ENCODE data around the gene C20orf204. TPM values are rescaled to one million over a fixed set of nuclear protein-coding genes. Genes with fewer than 3 reads are reported as not detected.

C20orf204 gene
- total and polyA plus RNA-seq, 2 of the 8 experiments (the other 6 are each of a cell fraction or from before 2014, with no cell fraction given): 0.39 to 0.52 TPM

DNA sequence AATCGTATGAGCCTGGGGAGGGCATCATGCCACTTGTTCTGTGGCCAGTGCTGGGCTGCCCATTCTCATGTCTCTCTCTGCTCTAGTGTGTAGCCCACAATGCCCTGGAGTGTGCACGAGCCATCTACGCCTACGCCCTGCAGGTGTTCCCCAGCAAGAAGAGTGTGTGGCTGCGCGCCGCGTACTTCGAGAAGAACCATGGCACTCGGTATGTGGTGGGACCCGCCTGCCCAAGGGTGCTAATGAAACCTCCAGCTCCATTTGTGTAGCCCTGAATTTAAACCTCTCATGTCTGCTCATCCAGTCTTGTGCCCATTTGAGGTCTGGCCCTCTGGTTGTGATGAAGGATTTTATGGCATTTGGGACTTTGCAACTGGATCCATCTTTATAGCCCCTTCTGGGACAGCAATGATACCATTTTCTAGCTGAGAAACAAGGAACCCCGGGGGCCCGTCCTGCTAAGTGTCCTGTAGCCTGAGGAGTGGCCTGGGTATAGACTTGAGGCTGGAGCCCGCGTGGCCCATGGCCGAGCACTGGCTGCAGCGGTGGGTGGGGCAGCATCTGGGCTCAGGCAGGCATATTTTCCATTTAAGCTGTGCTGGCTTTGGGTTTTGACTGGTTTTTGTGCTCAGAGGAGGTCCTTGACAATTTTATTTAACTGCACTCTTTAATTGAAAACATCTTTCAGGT lies 13.2 kb upstream of the C20orf204 start:
- peaks cover 22 to 52% (median 48%) of the 10 kb centered on the region in 4 experiments for H3K36me3 ChIP-seq (ENCODE audit: control insufficient read depth in 2 of 4, insufficient read depth in 4 of 4, low read length in 3 of 4)
- H4K8ac ChIP-seq (ENCODE audit: extremely low read depth, insufficient read depth, low read length): no peak overlapping the region; the same call in 1 of the 2 replicates
- no peak overlapping the region for H2BK12ac ChIP-seq (ENCODE audit: low read depth, low read length)
- no peak overlapping the region for H3K4me2 ChIP-seq (ENCODE audit: insufficient read depth in 1 of 2, low read depth in 2 of 2, low read length in 2 of 2)
- no peak overlapping the region for H4K5ac ChIP-seq (ENCODE audit: insufficient read length, low read depth, low read length)
- no peak overlapping the region for H3K14ac ChIP-seq (ENCODE audit: insufficient read length)
- 96% methylated on average over 17 of the region's 17 CpGs; no CpG with 5 or more reads in 1 of the 2 experiments for WGBS, 2 experiments (ENCODE audit: extremely low coverage in 1 of 2, insufficient coverage in 1 of 2, insufficient read length in 1 of 2, insufficient replicate concordance in 2 of 2, low coverage in 1 of 2, low lambda C conversion rate in 2 of 2, missing lambda C conversion rate in 1 of 2)
- peaks cover 10% of the 10 kb centered on the region for H3K79me1 ChIP-seq (ENCODE audit: low read depth, low read length)
- no peak overlapping the region for H4K91ac ChIP-seq (replicated peaks; ENCODE audit: insufficient read length, low read length)
- H2AK5ac ChIP-seq (ENCODE audit: low read depth, low read length): no peak overlapping the region
- H2BK120ac ChIP-seq (replicated peaks; ENCODE audit: low read depth, low read length): no peak overlapping the region
- no peaks in the 10 kb centered on the region for H3K4me1 ChIP-seq (replicated peaks in 1 of 4; ENCODE audit: control insufficient read depth in 3 of 4, insufficient read depth in 4 of 4, low read length in 3 of 4)
- H2AFZ ChIP-seq (ENCODE audit: low read length): no peak overlapping the region
- ChIA-PET POLR2A (ENCODE audit: partially characterized antibody) (interaction anchor here (1.5 kb wide), 1 partner anchor 10 kb away, joined by 5 read pairs; no protein-coding TSS in a partner anchor), CTCF (ENCODE audit: partially characterized antibody) (no interaction called here)
- TF ChIP-seq KDM5A (IDR thresholded peaks at IDR 0.05; ENCODE audit: low read length): no peak
- TF ChIP-seq BCL11A (IDR thresholded peaks at IDR 0.05; ENCODE audit: low read depth in 2 of 2, low read length in 2 of 2): no peak
- no peak for TF ChIP-seq GTF2F1 (IDR thresholded peaks at IDR 0.05; ENCODE audit: borderline replicate concordance, low read depth, low read length)
- no peak for TF ChIP-seq POLR2AphosphoS5 (IDR thresholded peaks at IDR 0.05; ENCODE audit: low read depth, low read length)
- TF ChIP-seq TCF12 (IDR thresholded peaks at IDR 0.05; ENCODE audit: low read depth, low read length): no peak
- no peak for TF ChIP-seq CHD2 (IDR thresholded peaks at IDR 0.05; ENCODE audit: low read length)
- no peak for TF ChIP-seq SIX5 (IDR thresholded peaks at IDR 0.05; ENCODE audit: low read depth, low read length)
- no peak for TF ChIP-seq CBX8 (IDR thresholded peaks at IDR 0.05; ENCODE audit: borderline replicate concordance, low read depth, low read length)
- no peak for TF ChIP-seq EZH2 (IDR thresholded peaks at IDR 0.05; ENCODE audit: low read depth, low read length, severe bottlenecking)
- H3K18ac ChIP-seq (ENCODE audit: extremely low read depth, low read length): no peak overlapping the region
- H3K56ac ChIP-seq (replicated peaks; ENCODE audit: insufficient read length, low read depth, low read length): no peak overlapping the region
- FAIRE-seq (no peak), DNase-seq (ENCODE audit: low read depth in 1 of 2, low spot score in 2 of 2) (no peak)
- H3K9me3 ChIP-seq (ENCODE audit: insufficient read depth in 2 of 2, low read depth in 1 of 2, low read length in 1 of 2): no peaks in the 10 kb centered on the region
- no peak overlapping the region for H2BK5ac ChIP-seq (ENCODE audit: low read depth, low read length)
- H3K4ac ChIP-seq (replicated peaks; ENCODE audit: insufficient read length, low read depth, low read length): no peak overlapping the region
- H2BK20ac ChIP-seq (ENCODE audit: low read length): no peak overlapping the region
- H3K27me3 ChIP-seq (replicated peaks in 1 of 4; ENCODE audit: control insufficient read depth in 3 of 4, extremely low read depth in 1 of 4, insufficient read depth in 3 of 4, low read length in 3 of 4): no peaks in the 10 kb centered on the region
- H2BK15ac ChIP-seq (ENCODE audit: low read length): no peak overlapping the region
- H3K4me3 ChIP-seq (ENCODE audit: extremely low read depth in 1 of 4, insufficient read depth in 2 of 4, low read depth in 3 of 4, low read length in 4 of 4): no peak overlapping the region
- no peak overlapping the region for H3K27ac ChIP-seq (ENCODE audit: low read depth, low read length)
- no peak overlapping the region for H3K23ac ChIP-seq (ENCODE audit: insufficient read length)
- no peak overlapping the region for H3K9ac ChIP-seq (replicated peaks in 1 of 4; ENCODE audit: extremely low read depth in 1 of 4, low read depth in 3 of 4, low read length in 3 of 4)
- peaks cover 3 to 21% of the 10 kb centered on the region in 2 experiments for H4K20me1 ChIP-seq (replicated peaks in 1 of 2; ENCODE audit: control insufficient read depth in 1 of 2, insufficient read depth in 2 of 2, low read length in 2 of 2)
- H3K23me2 ChIP-seq (ENCODE audit: low read depth, low read length): 0 out of 2 replicates have a peak, but pooled peaks cover 4% of the 10 kb centered on the region
- H3K79me2 ChIP-seq (ENCODE audit: control insufficient read depth in 1 of 2, insufficient read depth in 2 of 2, low read length in 2 of 2): no peaks in the 10 kb centered on the region
